GM12875 (cell line): ENCODE results near the gene MAGI1.

Source experiments
- H3K4me3 ChIP-seq: one replicate; pipeline ENCODE4 v1.5.1; 2011; ENCODE audit warnings: low read depth, low read length, control low read depth
- TF ChIP-seq, protein P1 (sequence below): IDR thresholded peaks from 2 replicates; pipeline ENCODE4 v1.5.1; 2011; ENCODE audit warnings: low read depth, mild to moderate bottlenecking, control low read depth, inconsistent platforms, low read length, moderate library complexity, borderline replicate concordance; ENCODE audit not compliant: insufficient read depth

The MAGI1 gene

DNA sequence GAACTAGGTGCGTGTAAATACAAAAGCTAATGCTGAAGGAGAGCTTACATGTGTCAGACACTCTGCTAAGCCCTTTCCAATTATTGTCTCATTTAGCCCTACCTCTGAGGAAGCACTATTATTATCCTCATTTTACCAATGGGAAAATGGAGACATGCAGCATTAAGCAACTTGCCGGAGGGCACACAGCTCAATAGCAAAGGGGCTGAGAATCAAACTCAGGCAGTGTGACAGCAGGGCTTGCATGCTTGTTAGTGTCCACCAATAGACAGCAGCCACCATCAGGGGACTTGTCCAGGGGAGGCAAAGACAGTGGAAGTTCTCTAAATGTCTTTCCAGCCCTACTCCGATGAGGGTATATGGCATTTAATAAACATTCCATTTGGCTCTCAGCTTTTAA is 548.6 kb downstream of the MAGI1 start:
- TF ChIP-seq, protein P1, sequence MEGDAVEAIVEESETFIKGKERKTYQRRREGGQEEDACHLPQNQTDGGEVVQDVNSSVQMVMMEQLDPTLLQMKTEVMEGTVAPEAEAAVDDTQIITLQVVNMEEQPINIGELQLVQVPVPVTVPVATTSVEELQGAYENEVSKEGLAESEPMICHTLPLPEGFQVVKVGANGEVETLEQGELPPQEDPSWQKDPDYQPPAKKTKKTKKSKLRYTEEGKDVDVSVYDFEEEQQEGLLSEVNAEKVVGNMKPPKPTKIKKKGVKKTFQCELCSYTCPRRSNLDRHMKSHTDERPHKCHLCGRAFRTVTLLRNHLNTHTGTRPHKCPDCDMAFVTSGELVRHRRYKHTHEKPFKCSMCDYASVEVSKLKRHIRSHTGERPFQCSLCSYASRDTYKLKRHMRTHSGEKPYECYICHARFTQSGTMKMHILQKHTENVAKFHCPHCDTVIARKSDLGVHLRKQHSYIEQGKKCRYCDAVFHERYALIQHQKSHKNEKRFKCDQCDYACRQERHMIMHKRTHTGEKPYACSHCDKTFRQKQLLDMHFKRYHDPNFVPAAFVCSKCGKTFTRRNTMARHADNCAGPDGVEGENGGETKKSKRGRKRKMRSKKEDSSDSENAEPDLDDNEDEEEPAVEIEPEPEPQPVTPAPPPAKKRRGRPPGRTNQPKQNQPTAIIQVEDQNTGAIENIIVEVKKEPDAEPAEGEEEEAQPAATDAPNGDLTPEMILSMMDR = no peak
- no peak overlapping the region for H3K4me3 ChIP-seq

DNA sequence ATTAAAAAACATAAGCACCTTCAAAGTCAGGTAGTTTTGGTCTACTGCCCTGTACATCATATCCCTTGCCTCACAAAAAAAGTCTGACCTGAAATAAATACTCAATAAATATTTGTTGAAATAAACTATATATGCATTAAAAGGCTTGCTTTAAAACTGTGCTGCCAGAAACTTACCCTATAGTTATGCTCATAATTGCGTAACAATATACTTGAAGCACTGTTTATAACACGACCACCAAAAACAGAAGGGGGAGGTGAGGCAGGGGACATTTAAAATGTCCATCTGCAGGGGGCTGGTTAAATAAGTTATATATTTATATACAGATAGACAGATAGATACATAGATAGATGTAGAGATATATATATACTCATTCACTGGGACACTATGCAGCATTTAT is 549.5 kb downstream of the MAGI1 start:
- no peak overlapping the region for H3K4me3 ChIP-seq
- TF ChIP-seq, protein P1 = no peak

DNA sequence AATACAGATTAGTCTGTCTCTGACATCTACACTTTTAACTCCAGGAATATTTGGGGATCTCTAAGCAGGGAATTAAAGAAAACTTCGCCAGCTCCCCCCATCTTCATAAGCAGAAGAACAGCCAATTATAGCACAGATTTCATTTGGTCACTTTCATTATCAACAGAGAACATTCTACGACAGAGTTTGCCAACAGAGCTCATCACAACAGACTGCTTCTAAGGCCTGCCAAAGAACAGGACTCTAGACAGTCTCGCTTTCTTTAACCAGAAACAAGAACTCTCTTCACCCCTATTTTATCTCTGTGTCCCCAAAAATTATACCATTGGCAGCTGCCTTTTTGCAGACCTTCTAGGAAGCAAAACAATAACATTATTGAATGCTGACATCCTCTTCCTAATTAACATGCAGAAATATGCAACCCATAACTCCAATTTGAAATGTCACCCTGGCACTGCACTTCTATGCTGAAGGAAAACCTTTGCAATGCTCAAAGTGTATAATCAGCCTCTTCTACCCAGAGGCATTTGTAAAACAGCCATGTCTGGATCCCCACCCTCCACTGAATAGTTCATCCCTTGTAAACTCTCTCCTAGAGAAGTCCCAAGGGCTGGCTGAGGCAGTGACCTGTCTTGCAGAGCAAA is 552.8 kb downstream of the MAGI1 start:
- no peak overlapping the region for H3K4me3 ChIP-seq
- TF ChIP-seq, protein P1 = no peak

DNA sequence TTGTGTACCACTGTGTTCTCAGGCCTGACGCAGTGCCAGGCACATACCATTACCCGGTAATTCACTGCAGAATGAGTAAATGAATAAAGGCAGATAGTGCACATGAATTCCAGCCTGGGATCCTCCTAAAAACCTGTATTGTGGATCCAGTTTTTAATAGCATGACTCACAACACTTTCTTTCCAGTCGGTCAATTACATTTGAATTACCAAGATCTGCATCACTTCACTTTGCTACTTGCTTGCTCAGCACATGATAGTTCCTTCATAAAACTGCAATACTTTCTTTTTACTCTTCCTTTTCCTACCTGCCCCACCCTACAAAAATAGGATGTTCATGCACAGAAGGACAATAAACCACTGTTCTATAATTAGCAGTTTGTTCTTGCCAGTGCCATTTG is 553.8 kb downstream of the MAGI1 start:
- no peak overlapping the region for H3K4me3 ChIP-seq
- TF ChIP-seq, protein P1 = no peak

DNA sequence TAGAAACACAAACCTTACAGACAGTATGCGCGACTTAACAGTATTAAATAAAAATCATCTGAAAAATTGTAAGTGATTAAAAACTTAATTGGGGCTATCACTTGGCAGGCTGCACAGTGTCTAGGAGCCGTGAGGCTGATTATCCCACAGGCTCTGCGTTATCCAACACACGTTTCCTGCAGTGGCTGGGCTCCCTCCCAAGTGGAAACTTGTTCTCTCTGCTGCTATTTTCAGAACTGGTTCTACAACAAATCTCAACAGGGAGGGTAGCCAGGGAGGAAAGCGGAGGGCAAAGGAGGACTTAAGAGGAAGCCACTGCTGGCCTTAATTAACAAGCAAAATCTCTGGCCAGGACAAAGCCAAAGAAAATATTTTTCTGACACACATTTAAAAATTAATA is 555.2 kb downstream of the MAGI1 start:
- TF ChIP-seq, protein P1 = no peak
- H3K4me3 ChIP-seq = no peak overlapping the region

DNA sequence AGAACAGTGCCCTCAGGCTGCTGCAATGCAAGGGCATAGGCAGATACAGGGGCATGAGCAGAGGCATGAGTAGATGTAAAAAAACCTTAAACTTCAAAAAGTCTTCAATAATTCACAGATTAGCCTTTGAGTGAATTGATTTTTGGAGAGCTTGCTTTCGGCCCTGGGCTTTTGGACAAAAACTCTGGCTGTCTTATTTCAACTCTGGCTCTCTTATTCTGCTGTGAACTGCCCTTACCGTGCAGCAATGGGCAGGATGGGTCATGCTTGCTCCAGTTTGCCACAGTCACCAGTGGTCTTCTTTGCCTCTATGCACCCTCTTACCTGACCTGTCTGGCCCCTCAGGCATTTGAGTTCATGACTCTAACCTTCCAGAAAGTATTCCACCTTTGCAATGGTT is 555.7 kb downstream of the MAGI1 start:
- H3K4me3 ChIP-seq = no peak overlapping the region
- TF ChIP-seq, protein P1 = no peak

DNA sequence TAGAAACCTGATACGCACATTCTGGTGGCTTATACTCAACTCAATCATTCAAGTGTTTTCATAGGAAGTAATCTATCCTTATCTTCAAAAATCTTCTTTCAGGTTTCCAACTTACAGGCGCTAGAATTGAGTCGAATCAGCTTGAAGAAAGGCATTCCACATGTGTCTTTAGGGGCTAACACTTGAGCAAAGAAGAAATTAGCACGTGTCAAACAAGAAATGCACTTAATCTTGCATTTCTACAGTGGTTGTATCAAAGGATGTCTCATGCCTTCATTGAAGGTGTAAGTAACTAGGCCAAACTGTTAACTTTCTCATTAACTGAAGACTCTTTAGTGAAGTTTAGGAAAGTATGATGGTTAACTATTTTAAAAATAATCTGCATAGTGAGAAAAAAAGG is 557.6 kb downstream of the MAGI1 start:
- H3K4me3 ChIP-seq = no peak overlapping the region
- TF ChIP-seq, protein P1 = no peak
